SW 1271 (cell line): ENCODE data around the gene FLCN.
"Not testable (repeated sequence)": the region's sequence is repeated elsewhere in the genome, so short reads cannot be mapped to it uniquely, and the experiment has no call there.

Source experiments
- DNase-seq, 2 experiments: peaks; one replicate each; lab custom pipeline; 2025; lab: John Stamatoyannopoulos, UW

The FLCN gene

DNA sequence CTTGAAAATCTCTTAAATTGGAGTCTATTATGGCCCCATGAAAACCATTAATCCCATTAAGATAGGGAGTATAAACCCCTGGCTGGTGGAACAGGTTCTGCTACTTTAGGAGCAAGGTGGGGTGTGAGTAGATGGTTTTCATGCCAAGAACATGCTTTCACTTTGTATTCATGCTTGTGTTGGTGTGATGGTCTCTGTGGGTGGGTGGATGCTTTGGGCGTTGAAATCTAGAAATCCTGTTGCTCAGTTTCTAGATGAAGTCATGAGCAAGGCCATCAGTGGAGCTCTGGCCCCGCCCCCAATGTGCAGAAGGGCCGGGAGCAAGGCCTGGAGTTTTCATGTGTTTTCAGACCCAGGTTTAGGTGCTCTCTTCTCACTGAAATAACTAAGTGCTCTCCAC lies 50.9 kb downstream of the FLCN start:
- DNase-seq: no peak

DNA sequence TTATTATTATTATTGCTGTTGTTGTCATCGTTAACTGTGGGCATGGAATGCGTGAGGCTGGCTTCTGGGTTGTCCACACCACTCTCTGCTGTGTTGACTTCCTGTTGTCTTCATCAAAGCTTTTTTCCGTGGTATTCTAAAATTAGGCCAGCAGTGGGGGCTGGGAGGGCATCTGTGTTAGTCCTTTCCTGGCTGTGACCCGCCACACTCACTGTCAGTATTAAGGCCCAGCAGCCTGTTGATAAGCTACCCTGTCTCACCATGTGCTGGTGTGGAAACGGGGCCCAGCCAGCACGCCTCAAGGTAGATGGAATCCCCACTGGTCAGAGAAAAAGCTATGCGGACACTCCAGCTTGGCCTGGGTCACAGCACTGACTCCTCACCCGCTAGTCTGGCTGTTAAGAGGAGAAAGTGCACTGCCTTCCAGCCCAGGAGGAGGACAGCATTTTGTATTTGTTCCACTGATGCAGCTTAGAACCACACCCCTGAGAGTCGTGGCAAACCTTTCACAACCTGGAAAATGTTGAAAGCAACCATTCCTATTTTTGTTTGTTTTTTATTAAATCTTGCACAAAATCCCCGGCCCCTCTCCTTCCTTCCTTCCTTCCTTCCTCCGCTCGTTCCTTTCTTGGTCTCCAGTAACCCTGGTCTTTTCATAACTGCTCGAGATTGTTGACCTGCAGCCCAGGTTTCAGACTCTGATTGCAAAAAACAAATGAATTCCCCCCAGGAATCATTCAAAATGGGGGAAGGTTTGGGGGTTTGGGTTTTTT lies 51.8 kb downstream of the FLCN start:
- DNase-seq: not testable (repeated sequence)

DNA sequence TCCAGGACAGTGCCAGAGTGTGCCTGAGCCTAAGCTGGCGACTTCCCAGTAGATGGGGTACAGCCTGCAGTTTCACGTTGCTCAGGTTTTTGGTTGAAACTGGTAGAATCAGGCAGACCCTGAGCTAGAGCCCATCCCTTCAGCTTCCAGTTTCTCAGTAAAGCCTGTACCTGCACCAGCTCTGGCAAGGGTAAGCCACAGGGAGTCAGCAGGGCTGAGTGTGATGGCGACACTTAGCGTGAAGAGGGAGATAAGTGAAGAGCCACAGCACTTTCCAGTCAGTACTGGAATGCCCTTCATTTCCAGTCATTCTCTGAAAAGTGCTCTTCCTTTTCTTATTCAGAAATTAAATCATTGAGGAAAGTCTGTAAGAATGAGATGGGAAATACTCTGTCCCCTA lies 53.2 kb downstream of the FLCN start:
- no peak for DNase-seq

DNA sequence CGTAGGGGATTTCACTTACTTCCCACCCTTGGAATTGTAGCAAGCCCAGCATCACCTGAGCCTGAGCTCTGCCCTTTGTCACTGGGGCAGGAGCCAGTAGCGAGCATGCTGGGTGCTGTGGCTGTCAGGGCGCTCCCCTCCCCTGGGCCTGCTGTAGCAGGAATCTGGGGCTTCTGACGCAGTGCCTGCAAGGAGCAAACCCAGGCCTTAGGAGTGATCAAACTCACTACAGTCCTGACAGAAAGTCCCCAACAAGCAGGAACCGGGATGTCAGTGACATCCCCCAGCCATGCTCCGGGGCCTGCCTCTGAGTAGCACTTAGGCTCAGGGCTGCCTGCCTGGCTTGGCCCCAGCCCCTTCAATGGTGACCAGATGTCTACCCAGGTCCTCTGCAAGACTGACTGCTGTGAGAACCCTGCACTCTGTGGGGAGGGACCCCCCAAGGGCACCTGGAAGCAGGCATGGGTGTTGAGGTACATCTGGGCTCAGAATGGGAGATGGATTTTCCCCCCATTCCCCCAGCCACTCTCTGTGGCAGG lies 54.3 kb downstream of the FLCN start:
- DNase-seq: no peak

DNA sequence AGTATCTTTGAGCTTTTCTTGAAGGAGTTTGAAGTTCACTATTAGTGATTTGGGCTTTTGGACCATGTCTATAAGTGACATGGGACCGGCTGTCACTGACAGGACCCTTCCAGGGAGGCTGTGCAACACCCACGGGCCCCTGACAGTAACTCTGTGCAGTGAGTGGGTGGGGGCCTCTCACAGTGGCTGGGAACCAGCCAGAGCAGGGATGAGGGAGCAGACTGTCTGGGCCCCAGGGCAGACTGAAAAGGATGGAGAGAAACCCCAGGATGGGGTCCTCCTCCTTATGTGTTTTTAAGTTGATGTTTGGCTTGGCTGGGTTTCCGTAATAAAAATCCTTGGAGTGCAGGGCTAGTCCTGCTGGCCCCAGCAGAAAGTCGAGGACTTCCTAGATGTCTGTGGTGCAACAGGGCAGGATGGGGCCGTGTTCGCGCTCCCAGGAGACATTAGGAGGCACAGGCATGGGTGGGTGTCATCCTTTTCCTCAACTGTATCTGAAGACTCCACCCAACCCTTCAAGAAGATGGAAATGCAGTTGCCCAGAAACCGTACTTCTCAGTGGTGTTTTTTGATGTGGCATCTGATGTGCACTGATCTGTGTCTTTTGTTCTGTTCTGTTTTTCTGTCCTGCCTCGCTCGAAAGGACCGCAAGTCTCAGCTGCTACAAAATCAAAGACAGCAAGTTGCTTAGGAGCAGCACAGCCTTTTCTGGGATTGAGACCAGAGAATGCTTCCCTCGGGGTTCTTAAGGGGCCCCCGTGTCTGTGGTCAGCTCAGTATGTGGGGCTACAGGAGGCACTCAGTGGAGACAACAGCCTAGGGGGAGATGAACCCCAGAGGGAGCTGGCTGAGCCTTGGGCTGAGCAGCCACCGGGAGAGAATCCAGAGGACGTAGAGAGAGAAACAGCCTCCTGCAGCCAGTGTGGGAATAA lies 55.0 kb downstream of the FLCN start:
- DNase-seq: no peak

DNA sequence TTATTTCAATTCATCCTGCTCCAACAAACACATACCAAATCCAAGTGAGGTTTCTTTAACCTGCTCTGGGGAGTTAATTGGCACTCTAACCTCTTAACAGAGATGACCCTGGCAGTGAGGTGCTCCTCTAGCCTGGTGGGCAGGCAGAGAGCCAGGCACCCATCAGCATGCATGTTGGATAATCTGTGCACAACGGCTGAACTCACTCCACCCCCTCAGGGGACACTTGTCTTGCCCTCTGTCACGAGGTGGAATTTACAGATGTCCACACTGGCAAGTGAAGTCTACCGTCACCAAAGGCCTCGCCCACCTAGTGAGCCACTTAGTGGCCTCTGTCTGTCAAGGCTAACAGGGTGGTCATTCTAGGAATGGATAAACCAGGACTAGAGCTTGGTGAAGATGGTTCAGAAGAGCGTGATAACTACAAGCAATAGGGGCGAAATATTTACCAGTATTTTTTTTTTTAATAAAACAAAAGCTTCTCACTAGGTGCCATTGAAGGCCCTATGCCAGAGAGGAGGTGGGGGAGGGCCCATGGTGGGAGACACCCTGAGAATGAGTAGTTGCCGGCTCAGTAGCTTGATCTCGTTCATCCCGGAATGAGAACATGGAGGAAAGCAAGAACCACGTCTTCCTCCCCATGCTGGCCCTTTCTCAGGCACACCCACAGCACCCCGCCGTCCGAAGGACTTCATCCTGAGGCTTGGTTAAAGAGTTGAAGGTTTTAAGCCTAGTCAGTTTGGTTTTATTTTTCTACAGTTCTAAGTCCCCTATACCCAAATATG lies 56.0 kb downstream of the FLCN start:
- no peak for DNase-seq

DNA sequence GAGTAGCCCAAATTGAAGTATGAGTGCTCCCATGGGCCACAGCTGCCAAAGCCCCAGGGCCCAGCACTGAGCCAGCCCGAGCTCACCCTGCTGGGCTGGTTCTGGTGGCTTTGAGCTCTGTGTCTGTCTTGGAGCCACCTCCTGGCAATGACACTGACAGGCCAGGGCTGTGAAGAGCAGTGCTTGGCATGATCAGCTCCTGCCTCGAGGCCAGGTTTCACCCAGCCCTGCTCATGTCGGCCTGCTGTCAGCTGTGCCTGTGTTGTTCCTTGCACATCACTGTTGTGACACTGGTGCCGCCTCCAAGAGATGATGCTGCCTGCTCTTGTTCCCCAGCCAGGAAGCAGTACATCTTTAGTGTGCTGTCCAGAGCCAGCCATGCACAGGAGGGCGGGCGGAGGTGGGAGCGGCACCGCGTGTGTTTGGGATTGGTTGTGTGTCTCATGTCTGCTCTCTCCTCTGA lies 56.8 kb downstream of the FLCN start:
- DNase-seq: no peak

DNA sequence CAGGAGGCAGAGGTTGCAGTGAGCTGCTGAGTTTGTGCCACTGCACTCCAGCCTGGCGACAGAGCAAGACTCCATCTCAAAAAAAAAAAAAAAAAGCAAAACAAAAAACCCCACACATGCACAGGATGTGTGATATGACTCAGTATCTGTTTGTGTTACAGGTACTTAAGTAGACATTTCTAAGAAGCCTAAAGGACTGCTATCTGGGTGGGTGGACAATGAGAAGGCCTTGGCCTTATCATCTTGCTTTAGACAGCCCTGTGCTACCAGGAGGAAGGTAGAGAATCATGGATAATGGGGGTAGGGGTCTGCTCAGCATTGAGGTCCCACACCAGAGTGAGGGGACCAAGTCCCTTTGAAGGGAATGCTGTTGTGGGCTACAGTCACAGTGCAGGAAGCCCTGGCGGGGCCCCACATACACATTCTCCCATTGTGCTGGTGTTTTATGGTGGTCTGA lies 57.6 kb downstream of the FLCN start:
- DNase-seq: no peak

DNA sequence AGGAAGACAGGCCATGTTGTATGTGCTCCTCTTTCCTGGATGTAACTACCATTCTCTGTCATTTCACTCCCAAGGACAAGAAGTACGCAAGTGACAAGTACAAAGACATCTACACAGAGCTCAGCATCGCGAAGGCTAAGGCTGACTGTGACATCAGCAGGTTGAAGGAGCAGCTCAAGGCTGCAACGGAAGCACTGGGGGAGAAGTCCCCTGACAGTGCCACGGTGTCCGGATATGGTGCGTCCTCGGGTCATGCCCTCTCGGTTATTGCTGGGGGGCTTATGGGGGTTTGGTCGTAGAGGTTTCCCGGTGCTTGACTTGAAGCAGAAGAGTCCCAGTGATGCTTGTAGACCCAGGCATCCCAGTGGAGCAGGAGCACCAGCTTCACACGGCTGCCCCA lies 59.8 kb downstream of the FLCN start:
- no peak for DNase-seq

DNA sequence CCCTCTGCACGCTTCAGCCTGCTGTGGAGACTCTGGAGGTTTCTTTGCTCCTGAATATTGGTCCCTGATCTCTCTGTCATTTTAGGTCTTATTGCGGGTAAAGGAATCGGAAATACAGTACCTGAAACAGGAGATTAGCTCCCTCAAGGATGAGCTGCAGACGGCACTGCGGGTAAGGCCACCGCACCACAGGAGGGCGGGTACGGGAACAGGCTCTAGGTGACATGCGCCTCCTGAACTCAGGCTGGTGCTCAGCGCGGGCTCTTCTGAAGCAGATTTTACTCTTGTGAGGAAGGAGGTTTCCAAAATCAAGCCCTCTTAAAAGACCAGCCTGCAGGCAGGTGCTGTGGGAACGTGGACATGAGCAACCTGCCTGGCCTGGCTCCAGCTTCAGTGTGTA lies 60.6 kb downstream of the FLCN start:
- no peak for DNase-seq

DNA sequence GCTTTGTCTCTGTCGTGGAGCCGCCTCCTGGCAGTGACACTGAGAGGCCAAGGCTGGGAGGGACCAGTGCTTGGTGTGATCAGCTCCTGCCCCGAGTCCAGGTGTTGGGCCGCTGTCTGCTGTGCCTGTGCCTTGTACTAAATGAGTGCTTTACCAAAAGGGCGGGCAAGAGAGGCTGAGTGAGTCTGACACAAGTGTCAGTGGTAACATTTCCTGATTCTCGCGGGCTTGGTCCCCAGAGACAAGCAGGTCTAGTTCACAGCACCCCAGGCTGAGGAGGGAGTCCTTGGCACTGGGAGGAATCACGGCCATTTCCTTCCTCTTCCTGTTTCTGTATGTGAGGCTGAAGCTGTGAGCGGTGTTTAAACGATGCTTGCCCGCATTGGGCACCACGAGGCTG lies 61.1 kb downstream of the FLCN start:
- DNase-seq: no peak

DNA sequence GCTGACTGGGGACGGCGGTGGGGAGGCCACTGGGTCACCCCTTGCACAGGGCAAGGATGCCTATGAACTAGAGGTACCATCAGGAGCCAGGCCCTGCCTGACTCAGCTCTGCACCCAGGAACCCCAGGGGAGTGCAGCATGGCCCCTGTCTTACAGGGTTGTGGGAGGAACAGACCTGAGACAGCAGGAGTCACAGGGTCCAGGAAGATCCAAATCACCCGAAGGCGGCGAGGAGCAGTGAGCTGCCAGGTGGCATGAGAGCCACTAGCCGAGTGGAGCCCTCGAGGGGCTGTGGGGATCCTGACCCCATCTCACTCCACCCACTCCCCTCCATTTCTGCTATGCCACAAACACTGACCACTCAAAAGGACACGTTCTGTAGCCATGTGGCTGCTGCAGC lies 61.6 kb downstream of the FLCN start:
- no peak for DNase-seq

DNA sequence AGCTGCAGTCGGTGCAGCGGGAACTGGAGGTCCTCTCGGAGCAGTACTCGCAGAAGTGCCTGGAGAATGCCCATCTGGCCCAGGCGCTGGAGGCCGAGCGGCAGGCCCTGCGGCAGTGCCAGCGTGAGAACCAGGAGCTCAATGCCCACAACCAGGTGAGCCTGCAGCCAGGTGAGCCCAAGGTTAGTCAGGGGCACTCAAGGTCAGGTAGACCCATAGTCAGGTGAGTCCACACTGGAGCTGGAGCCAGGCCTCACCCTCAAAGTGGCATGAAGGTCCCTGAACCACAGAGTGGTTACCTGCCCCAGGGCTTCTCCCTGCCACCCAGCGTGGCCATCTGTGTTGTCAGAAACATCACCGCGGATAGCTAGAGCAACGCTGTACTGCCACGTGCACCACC lies 63.0 kb downstream of the FLCN start:
- DNase-seq: no peak

DNA sequence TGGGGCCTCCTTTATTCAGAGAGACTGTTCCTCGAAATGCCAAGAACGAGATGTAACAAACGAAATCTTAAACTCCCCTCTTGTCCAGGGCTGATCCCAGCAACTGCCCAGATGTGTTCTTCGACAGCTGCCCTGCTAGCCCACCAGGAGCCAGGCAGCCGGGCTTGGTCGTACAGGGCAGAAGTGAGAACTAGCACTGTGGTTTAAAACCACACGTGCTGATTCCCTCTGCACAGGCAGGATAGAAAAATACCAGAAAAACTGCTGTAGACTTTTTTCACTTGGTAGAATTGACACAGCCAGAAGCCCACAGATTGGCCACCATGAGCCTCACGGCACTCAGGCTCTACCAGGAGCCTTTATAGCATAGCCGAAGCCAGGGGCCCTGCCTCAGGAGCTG lies 64.0 kb downstream of the FLCN start:
- DNase-seq: no peak

DNA sequence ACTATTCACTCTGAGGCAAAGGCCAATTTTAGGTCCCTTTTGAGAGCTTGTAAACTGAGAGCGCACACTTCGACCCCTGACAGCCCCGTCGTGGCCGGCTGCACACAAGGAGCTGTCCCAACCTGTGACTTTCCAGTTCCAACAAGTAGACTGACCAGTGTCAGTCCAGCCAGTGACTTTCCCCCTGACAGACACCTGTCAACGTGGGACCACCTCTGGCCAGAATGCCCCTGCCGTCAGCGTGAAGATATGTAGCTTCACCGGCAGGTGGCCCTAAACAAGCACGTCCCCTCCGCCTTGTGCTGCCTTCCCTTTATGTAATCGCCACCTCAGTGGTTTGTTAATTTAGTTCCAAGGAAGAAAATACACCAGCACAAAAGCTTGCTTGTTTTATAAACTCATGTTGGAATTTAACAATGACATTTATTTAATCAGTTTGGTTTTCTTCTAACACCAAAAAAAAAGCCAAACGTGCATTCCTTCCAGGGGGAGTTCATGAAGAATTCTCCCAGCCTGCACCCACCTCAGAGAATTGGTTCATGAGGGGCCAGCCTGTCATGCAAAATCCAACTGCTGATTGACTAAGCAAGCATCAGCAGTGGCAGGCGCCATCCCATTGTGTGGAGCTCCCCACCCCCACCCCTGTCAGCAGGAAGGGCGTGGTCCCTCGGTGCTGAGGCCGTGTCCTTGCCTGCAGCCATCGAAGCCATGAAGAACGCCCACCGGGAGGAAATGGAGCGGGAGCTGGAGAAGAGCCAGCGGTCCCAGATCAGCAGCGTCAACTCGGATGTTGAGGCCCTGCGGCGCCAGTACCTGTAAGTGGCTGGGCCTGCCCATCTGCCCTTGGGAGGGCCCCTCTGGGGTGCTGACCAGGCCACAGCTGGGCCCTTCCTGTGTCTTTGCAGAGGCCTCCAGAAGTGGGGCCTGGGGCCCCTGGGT lies 64.7 kb downstream of the FLCN start:
- DNase-seq: no peak

DNA sequence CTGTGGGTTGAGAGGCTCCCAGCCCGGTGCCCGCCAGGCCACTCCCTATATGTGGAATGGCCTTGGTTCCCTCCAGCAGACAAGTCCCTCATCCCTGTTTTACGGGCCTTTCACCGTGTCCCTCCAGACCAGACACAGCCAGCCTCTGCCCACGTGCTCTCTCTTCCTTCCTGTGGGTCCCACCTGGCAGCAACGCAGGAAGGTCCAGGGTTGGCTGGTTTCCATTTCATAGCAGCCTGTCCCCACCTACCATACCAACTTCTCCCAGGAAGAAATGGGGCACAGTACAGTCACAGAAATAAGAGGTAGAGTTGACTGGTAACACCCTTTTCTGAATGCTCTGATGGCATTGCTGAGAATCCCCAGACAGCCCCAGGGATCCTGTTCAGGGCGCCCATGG lies 65.8 kb downstream of the FLCN start:
- DNase-seq: no peak

DNA sequence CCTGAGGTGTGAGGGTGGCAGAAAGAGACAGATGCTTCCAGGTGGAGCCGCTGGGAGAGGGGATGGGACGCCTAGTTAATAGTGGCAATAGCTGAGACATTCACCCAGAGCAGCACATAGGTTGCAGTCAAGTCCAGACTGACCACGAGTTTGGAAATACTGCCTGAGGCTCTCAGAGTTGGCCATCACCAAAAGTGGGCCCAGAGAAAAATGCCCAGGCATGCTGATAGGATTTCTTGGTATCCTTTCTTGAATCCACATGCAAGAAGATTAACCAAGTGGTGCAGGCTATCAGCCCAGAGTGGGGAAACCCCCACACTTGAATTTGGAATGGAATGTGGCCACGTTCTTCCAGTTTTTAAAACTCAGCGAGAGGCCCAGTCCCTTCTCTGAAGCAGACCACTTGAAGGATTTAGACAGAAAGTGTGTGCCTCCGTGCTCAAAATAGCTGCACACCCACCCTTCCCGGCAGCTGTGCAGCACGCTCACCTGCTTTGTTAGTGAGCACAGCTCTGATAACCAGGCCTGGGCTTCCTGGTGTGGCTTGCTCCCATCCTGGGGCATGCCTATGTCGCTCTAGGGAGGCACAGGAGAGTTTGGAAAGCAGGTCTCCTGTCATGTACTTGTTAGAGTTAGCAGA lies 66.5 kb downstream of the FLCN start:
- DNase-seq: no peak

DNA sequence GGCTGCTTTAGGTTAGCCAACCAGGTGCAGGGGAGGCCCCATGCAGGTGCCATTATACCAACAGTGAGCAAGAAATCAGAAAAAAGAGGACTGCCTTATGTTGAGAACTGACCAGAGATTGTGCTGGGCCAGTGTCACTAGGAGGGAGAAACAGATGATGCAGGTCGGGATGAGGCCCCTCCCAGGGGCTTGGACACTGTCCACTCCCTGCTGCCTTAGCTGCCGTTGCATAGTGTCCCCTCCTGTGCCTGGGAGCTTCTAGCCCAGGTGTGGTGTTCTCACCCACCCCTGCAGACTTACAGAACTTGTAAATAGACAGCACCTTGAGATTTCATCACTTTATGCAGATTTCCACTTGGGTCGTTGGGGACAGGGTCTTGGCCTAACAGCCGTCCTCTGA lies 67.6 kb downstream of the FLCN start:
- DNase-seq: no peak

DNA sequence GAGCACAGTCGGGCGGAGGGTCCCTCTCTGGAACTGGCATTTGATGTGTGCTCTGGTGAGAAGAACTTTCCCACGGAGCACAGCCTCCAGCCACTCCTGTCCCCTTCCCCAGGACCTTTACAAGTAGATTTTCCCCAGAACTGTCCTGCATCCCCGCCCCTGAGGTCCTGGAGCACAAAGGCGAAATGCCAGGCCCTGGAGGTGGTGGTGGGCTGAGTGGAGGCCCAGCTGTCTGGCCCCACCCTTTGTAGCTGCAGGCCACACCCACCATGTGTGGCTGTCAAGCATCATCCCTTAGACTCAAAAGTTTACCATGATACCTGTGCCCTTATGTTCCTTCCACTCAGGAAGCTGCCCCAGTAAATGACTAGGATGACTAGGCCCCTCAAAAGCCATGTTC lies 68.6 kb downstream of the FLCN start:
- DNase-seq: no peak

DNA sequence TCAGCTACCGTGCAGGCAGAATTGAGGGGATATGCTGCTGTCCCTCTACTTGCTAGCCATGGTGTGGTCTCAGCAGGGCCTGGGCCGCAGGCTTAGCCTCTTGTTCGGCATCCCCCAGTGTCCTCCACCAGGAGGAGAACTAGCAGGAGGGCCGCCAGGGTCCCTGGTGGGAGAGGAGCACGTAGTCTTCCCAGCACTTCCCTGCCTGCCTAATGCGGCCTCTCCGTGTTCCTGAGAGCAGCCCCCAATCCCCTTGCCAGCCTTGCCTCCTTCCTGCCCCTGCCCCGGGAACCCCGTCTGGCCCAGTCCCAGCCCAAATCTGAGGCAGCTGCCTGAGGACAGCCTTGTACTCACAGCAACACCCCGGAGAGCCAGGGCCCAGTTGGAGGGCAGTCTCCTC lies 69.0 kb downstream of the FLCN start:
- no peak for DNase-seq
